HS-27A (cell line): ENCODE results near the gene MGRN1.
A peak's percentile ranks its signal among the peaks of the same experiment; 100 is the strongest.

Experiments used
- DNase-seq: peaks from one replicate; pipeline ENCODE4 v3.0.0-alpha.2; 2012; ENCODE audit warnings: low read depth, missing footprints

Gene MGRN1

DNA sequence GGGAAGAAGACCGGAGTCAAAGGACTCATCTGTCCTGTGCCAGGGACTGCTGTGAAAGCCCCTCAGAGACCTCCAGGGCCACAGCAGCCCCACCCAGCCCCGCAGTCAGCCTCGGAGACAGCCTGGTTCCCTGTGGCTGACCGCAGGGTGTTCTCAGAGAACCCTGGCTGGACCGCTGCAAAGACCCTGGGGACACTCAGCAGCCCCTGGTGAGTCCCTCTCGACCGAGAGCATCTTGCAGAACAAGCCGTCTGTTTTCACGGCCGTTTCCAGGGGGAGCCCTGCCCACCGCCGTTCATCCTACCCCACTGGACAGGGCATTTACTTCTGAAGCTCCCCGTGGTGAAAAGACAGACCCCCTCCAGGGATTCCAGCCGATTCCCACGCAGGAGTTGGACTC, 20.2 kb upstream of the MGRN1 start:
- no peak for DNase-seq

- no peak for DNase-seq
Observed at GRCh38 chr16:4606354-4606753, 18.3 kb upstream of the MGRN1 start.

- DNase-seq, result no peak
Observed at GRCh38 chr16:4607841-4608703, 16.6 kb upstream of the MGRN1 start.

DNA sequence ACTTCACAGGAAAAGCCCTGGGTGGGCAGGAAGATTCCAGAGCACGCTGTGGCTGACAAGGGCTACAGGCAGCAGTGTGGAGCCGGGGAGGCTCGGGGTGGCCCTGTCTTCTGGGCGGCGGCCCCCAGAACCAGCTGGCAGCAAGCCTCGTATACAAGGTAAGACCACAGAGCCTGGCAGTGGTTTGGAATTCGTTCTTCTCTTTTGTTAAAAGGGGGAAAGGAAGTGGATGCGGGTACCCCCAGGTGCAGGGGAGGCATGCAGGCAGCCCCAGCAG, 16.0 kb upstream of the MGRN1 start:
- no peak for DNase-seq

GRCh38 chr16:4609200-4610010, 15.2 kb upstream of the MGRN1 start:
- no peak for DNase-seq

- DNase-seq, result no peak
Observed at GRCh38 chr16:4610011-4611005, 14.3 kb upstream of the MGRN1 start.

- DNase-seq, result no peak
Observed at GRCh38 chr16:4611337-4612021, 13.1 kb upstream of the MGRN1 start.

GRCh38 chr16:4612474-4612931, 12.1 kb upstream of the MGRN1 start:
- no peak for DNase-seq

DNA sequence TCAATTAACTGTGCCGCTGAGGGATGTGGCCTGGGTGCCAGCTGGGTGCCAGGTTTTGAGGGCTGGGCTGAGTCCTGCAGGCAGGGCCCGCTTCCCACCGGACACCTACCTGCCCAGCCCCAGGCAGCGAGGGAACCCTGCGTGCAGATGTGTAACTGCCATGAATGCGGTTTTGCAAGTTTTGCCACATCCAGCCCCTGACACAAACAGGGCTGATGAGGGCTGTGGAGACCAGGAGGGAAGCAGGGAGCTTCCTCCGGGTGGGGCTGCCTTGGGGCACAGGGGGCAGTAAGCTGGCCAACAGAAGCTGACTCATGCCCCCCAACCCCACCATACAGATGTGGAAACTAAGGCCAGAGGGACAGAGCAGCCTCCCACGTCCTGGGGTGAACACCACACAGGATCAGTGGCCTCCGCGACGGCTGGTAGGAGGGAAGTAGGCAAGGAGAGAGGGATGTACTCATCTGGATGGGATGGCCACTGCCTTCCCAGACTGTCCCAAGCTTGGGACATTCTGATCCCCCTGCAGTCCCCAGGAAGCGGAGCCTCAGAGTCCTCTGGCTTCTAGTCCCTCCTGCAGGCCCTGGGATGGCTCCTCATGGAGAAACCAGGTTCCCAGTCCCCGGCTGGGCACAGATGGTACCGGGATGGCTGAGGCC, 11.5 kb upstream of the MGRN1 start:
- DNase-seq, result no peak

- DNase-seq, result no peak
Observed at GRCh38 chr16:4613636-4614570, 10.7 kb upstream of the MGRN1 start.

GRCh38 chr16:4614571-4615383, 9.8 kb upstream of the MGRN1 start, which contains the start of gene UBALD1:
Gene UBALD1, minus strand, starts transcription at chr16:4614888. Its CDS starts 91 bp downstream, at chr16:4614797.
- DNase-seq, result peak; percentile 61

DNA sequence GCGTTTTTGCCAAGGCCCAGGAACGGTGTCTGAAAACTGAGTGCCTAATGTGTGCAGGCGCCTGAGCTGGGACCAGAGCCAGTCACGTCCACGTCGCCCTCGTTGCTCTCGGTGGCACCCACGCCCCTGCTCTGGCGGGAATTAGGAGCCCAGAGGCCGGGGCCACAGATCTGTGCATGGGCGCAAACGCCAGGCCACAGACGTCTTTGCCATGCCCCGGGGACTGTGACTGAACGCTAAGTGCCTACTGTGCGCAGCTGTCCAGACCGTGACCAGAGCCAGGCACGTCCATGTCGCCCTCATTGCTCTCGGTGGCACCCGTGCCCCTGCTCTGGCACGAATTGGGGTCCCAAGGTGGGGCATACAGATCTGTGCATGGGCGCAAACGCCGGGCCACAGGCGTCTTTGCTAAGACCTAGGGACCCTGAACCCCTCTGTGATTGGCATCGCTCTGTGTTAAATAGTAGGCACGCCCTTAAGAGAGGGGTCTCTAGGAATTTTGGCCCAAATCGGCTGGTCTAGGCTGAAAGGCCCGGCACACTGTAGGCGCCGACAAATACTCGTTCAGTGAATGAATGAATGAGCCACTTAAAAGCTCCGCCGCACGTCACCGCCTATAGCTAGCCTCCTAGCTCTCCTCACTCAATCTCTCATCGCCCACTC, 9.1 kb upstream of the MGRN1 start:
- DNase-seq, result no peak

DNA sequence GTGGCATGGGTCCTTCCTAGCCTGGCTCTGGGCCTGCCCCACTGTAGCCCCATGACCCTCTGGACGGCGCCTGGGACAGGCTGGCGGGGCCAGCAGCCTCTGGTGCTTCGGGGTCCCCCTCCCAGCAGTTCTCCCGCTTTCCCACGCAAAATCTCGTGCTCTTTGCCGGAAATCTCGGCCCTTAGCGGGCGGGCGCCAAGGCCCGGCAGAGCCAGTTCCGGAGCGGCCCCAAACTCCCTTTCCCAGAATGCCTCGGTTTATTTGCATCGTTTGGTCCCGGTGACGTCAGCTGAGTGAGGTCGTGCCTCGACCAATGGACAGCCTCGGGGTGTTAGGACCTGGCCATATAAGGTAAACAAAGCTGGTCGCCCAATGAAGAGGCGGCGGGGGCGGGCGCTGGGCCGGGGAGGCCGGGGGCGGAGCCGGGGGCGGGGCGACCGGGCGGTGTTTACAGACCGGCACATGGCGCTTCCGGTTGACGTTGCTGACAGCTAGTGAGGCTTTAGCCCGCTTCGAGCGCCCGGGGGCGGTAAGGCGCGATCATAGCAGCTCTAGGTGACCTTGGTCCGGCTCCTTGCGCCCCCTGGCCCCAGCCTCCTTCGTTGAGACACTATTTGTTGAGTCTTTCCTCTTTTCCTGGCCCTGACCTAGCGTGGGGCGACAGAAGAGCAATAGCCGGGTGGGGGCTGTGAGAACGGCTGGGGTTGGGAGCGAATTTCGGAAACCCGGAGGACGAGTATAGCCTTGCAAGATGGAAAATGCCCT, 8.4 kb upstream of the MGRN1 start:
- peak; percentile 99 for DNase-seq

DNA sequence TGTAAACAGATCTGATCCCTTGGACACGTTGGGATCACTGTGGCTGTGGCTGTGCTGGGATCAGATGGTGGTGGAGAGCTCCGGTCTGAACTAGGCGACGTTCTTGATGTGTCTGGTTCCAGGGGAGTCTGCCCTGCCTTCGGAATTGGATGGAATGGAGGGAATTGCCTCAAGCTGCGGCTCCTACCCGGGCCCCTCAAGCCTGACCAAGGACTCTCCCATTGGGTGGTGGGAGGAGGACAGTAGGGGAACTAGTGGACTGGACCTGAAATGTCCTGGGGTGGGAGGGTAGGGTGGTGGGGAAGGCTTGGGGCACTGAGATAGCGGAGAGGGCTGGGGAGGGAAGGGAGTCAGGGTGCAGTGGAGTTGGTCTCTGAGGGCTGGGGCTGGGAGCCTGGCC, 6.7 kb upstream of the MGRN1 start:
- no peak for DNase-seq

GRCh38 chr16:4618645-4619418, 5.8 kb upstream of the MGRN1 start:
- DNase-seq, result no peak

- DNase-seq, result no peak
Observed at GRCh38 chr16:4623593-4623992, 1.0 kb upstream of the MGRN1 start.
